NCI-H748 (cell line): ENCODE results near the gene HYI.

Experiments
- DNase-seq: peaks from one replicate; lab custom pipeline; 2025; ENCODE audit not compliant: unreplicated experiment; lab: John Stamatoyannopoulos, UW

HYI gene

DNA sequence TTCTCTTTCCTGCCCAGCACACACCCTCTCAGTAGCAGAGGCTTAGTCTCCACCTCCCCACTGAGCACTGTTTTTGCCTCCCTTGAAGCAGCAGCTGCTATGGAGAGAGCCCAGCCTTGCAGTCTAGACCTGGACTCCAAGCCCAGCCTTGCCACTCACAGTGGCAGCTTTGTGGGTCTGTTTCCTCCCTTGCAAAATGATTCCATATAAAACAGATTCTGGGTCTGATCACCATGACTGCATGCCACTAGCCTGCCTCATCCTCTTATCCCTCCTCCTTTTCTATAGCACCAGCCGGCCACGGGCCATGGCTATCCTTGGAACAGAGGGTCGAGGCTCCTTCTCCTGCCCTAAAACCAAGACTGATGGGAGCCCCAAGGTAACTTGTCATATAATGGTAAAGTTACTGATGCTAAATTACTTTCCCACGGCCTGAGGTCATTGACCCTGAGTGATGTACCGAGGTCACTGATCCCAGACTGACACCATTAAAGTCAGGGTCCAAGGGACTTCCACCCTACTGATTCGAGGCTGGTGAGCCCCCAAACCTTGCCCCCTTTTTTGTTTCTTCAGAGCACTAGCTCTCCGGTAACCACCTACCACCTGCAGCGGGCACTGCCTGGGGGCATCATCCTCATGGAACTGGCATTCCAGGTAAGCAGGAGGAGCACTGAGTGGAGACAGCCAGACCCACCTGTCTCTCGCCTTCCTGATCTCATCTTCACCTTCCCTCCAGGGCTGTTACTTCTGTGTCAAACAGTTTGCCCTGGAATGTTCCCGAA is 7.9 kb downstream of the HYI start:
- DNase-seq, result no peak

DNA sequence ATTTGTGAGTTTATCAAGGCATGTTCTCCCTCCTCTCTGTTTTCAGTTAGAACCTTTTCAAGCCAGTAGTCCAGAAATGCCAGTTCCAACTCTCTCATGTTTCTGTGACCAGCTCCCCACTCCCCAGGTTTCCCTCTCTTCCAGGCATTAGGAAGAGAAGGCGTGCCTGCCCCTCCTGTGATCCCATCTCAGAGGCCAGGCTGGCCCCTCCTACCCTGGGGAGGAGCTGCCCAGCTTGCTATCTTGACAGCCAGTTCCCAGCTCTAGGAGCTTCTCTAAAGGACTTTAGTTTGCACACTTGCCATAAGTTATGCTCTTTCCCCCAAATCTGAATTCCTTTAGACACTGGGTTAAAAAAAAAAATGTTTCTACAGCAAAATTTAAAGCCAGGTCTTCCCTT is 8.9 kb downstream of the HYI start:
- DNase-seq, result no peak

DNA sequence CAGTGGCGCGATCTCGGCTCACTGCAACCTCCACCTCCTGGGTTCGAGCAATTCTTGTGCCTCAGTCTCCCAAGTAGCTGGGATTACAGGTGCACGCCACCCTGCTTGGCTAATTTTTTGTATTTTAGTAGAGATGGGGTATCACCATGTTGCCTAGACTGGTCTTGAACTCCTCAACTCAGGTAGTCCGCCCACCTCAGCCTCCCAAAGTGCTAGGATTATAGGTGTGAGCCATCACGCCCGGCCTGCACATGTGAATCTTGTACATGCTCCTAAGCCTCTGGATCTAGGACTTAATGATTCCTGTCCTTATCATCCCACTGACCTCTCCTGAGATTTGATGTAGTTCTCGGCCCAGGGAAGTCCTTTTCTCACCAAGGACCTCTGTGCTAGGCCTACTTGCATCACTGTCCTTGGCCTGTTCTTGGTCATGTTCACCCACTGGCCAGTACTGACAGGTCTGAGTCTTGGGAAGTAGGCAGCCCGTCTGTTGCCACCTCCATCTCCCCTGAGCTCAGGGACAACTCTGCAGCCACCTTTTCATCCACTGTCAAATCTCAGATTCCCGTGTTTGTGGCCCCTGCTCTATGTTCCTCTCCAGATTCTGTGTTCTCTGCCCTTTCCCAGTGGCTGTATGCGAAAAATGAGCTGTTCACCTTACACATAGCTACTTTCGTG is 9.4 kb downstream of the HYI start:
- DNase-seq, result no peak

DNA sequence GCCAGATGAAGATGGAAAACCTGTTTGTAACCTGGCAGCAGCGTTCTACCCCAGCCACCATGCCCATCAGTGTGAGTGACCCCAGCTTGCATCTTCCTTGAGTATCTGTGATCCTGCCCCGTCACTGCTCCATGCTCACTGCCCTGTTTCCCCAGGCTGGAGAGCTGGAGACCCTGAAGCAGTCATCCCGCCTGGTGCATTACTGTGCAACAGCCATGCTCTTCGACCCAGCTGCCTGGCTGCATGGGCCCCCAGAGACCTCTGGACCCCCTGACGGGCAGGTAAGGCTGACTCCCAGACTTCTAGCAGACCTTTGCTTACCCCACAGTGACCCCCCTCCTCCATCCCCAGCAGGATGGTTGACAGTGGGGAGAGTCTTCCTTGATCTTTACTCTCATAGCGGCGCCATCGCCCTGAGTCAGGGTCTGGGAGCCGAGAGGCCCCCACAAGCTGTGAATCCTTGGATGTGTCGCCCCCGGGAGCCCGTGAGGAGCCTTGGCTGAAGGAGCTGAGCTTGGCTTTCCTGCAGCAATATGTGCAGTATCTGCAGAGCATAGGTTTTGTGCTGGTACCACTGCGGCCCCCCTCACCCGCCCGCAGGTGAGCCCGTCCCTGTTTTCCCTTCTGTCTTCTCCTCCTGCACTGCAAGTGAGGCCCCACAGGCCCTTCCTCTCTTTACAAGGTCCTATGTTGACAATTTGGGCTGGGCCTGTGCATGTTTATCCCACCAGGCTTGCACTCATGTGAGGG is 10.4 kb downstream of the HYI start:
- DNase-seq, result no peak

DNA sequence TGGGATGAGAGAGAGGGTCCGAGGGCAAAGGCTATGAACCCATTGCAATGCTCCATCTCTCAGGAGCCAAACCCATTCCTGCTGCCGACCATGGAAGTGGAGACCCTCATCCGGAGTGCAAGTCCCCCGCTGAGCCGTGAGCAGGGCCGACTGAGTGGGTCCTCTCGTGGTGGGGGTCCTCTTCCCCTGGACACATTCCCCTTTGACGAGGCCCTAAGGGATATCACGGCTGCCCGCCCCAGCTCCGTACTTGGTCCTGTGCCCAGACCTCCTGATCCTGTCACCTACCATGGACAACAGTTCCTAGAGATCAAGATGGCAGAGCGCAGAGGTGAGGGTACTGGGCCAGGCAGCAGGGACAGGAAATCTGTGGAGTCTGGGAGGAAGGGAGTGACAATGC is 11.0 kb downstream of the HYI start:
- DNase-seq, result no peak

DNA sequence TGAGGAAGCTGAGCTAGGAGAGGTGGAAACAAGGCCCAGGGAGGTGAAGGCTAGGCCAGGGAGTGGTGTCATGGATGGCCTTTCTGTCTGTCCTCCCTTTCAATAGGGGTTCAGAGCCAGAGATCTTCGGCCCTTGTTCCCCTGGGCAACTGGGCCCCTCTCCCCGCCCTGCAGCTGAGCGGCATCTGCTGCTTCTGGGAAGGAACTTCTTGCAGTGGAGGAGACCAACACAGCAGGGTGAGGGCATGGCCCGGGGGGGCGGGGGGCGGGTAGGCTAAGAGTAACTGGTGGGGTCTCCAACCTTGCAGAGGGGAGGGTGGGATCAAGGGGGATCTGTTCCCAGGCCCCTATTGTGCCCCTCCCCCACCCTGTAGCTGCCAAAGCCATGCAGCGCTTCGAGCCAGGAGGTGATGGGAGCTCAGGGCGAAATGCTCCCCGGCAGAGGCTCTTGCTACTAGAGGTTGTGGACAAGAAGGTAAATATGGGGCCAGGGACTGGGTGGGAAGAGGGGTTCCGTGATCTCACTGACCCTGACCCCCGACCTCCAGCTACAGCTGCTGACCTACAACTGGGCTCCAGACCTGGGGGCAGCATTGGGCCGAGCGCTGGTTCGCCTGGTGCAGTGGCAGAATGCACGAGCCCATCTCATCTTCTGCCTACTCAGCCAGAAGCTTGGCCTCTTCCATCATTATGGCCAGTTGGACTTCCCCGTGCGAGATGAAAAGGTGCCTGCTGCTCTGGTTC is 11.7 kb downstream of the HYI start:
- DNase-seq, result no peak

DNA sequence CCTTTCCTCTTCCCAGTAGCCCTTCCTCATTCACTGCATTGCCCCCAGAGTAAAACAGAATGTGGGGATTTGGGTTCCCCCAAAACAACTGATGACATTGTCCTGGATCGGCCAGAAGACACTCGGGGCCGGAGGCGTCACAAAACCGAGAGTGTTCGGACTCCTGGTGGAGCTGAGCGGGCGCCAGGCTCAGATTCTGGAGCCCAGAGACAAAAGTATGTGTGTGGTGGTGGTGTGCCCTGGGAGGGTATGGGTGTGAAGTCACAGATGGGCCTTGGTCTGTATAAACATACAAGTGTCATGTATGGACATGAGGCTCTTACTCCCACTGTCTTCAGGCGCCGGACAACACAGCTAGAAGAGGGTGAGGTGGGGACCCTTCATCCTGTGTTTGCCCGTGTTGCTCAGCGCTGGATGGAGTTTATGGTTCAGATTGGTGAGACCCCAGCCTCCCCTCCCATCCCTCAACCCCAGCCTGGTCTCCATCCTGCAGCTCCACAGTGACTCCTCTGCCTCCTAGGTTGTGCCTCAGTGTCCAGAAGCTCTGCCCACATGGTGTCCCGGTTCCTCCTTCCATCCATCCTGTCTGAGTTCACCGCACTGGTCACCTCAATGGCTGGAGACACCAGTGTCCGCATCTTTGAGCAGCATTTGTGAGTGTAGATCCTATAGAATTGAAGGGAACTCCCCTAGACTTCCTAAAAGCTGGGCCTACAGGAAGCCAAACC is 12.4 kb downstream of the HYI start:
- DNase-seq, result no peak

DNA sequence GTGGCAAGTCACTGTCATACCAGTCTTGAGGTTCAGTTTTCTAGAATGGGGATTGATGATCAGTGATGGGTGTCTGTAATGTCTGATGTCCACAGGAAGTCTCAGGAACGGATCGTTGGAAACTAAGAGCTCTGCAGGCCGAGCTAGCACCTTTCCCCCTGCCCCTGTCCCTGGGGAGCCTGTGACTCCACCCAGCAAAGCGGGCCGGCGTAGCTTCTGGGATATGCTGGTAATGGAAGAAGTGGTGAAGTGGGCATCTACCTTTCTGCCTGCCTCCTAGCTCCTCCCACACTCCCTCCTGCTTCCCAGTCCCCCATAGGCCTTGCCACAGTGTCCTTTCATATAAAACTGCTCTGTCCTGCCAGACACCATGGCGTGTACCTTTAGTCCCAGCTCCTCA is 13.4 kb downstream of the HYI start:
- no peak for DNase-seq

DNA sequence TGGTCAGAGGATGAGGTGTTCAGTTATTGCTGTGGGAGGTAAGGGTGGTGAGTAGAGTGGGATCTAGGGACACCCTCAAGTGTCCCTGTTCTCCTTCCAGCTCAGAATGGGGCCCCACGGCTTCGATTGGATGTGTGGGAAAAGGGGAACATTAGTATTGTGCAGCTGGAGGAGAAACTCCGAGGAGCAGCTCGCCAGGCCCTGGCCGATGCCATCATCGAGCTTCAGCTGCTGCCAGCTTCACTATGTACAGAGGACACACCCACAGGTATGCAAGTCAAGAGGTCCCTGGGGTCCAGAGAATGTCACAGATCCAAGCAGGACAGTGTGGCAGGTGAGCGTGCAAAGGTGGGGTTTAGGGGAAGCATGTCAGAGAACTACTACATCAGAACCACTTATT is 13.9 kb downstream of the HYI start:
- DNase-seq, result peak; percentile 60

DNA sequence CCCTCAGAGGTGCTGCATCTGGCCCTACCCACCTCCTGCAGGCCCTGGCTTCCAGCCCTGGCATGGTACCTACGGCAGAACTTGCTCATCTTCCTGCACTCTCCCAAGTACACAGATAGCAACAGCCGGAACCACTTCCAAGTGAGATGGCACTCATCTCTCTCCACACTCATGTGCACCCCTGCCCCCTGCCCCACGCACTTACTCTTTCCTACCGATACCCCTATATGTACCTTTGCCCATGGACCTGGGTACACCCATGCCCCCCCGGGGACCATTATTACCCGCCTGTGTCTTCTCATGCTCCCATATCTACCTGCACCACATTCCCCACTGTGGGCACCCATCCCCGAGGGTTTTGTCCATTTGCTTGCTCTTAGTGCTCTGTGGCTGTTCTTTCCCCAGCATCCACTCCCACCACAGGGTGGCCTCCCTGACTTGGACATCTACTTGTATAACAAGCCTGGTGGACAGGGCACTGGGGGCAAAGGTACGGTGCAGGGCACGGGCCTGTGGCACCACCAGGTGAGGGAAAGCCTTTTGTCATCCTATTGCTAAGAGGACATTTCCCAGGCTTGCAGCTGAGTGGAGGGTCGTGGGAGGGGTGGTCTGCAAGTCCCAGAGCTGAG is 14.7 kb downstream of the HYI start:
- no peak for DNase-seq

DNA sequence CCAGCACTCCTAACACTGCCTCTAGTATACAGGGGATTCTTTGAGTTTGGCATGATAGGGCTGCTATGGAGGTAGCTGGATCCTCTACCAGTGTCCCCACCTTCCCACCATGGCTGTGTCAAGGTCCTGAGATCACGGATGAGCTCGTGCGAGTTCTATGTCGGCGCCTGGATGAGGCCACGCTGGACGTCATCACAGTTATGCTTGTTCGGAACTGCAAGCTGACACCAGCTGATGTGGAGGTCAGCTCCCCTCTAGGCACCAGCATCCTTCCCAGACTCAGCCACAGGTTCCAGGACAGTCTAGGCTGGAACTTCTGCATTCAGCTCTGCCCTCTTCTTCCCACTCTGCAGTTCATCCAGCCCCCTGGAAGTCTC is 15.2 kb downstream of the HYI start:
- DNase-seq, result no peak

DNA sequence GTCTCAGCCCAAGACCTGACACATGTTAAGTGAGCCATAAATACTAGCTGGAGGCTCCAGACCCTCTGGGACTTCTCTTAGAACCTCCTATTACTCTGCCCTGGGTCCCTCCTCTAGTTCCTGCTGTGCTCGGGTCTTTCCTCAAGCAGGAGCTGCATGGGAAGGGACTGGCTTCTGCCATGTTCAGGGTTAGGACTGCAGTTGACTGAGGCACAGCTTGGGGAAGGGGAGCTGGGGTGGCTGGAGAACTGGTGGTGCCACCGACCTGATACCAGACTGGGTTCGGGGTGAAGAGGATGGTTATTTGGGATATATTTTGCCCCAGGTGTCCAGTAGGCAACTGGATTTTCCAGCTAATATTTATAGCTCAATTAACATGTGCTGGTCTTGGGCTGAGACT is 15.7 kb downstream of the HYI start:
- DNase-seq, result no peak

DNA sequence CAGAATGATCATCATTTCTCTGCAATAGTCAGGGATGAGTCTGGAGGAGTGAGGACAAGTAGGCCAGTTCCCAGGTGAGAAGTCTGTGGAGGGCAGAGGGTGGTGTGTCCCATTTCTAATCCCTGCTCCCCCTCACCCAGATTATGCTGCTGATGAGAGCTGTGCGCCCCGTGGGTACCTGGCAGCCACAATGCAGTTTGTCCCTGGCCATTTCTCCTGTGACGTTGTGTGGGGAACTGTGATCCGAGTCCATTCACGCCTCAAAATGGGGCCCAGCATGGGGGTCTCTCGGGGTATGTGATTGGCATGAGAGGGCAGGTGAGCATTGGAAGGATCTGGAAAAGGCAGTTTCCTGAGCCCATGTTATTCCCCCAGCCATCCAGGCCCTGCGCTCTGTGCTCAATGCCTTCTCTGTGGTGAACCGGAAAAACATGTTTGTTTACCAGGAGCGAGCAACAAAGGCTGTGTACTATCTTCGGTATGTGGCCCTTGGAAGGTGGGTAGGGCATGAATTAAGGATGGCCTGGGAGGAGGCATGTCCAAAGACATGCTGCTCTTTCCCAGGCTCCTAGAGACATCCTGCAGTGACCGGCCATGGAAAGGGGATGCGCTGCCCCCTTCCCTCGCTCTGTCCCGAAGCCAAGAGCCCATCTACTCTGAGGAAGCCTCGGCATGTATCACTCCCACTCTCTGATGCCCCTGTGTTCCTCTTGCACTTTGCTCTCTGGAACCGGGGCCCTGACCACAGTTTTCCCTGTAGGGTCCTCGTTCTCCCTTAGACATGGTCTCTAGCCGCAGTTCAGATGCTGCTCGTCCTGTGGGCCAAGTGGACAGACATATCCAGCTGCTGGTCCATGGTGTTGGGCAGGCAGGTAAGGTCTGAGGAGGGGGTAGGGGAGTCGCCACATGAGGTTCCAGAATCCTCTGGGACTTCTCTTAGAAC is 16.4 kb downstream of the HYI start:
- no peak for DNase-seq

DNA sequence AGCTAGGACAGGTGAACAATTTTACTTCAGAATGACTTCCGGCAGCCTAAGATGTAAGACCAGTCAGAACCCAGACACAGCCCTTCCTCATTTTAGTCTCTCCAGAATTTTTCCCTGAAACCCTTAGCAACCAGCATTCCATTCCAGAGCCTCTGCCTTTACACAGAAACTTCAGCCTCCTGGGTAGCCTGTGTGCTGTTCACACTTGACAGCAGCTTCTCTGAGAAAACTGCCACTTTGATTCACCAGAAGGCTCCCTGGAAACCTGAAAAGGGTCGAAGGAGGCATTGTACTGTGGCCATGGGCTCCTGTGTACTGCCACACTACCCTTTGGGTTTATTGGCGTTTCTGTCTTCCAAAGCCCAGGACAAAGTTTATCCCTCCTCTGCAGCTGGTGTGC is 17.4 kb downstream of the HYI start:
- DNase-seq, result no peak

DNA sequence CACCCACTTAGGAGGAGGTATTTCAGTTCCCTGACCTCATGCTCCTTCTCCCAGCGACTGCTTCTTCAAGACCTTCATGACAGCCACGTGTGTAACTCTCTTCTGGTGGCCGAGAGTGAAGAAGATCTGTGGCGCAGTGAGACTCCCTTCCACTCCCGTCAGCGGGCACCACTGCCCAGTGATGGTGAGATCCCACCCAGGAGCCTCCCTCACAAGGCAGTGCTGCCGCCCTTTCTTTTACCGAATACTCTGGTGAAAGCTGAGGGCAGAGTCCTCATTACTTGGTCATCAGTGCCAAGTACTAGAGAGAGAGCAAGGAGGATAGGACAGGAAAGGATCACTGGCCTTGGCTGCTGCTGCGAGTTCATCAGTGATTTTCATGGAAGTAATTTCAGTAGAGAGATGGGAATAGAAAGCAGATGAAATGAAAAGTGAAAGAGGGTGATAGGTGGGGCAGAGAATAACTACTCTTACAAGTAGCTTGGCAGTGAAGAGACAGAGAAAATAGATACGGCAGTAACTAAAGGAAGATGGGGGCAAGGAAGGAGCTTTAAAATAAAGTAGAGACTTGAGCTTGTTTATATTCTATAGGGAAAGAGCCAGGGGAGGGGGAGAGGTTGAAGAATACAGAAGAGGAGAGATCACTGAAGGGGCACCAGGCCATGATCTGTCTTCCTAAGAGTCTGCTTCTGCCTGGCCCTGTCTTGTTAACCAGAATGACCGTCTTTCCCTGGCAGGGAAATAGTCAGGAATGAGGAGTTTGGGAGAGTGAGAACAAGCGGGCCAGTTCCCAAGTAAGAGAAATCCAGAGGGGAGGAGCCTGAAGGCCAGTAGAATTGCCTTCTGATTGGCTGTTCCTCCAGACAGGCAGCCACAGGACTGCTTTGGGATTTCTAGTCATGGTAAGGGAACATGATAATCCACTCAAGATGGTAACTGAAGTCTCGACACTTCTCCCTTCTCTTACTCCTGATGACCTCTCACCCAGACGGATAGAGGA is 18.3 kb downstream of the HYI start:
- no peak for DNase-seq

DNA sequence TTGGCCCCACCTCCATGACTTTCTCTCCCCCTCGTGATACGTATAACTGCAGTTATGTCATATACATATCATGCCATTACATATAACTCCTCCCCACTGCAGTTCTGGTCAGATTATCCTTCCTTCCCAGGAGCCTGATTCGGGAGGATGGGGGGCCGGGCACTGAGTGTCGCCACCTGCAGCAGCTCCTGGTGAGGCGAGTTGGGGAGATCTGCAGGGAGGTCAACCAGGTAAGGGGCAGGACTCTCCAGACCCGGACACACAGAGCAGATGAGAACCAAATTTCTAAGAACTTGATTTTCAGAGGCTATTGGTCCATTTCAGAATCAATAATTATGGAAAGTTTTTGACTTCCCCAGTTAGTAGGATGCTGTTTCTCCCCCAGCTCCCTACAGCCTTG is 19.5 kb downstream of the HYI start:
- no peak for DNase-seq

DNA sequence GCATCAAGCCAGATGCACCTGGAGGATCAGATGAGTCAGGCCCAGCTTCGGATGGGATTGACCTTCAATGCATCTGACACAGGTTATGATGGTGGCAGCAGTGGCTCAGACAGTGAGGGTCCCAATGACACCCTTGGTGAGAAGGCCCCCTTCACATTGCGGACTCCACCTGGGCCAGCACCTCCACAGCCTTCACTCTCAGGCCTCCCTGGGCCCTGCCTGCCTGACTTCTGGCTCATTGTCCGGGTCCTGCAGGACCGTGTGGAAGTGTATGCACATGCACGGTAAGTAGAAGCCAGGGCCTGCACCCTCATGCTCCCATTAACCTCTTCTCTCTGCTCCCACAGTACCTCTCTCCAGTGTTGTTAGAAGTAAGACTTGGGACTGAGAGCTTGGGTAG is 20.8 kb downstream of the HYI start:
- DNase-seq, result no peak
